ENCODE data around the gene IL10RA.
A peak's percentile ranks its signal among the peaks of the same experiment; 100 is the strongest.
"Not testable (repeated sequence)": the region's sequence is repeated elsewhere in the genome, so short reads cannot be mapped to it uniquely, and the experiment has no call there.

IL10RA gene

GRCh38 chr11:117985953-117986887 lies at the start of gene IL10RA:
Gene IL10RA, plus strand, starts transcription at chr11:117986394. Its CDS starts 74 bp downstream, at chr11:117986468.
- DNase-seq (ENCODE audit: low read depth in 2 of 2, low spot score in 1 of 2) = peak; percentile 64 to 68

GRCh38 chr11:117936973-117937372 lies 49.2 kb upstream of the IL10RA start:
- DNase-seq (ENCODE audit: low read depth in 2 of 2, low spot score in 1 of 2) = no peak

GRCh38 chr11:117940736-117941135 lies 45.5 kb upstream of the IL10RA start:
- DNase-seq (ENCODE audit: low read depth in 2 of 2, low spot score in 1 of 2) = no peak

GRCh38 chr11:117941163-117941707 lies 45.0 kb upstream of the IL10RA start:
- DNase-seq (ENCODE audit: low read depth in 2 of 2, low spot score in 1 of 2) = no peak

GRCh38 chr11:117941976-117942654 lies 44.1 kb upstream of the IL10RA start:
- no peak for DNase-seq (ENCODE audit: low read depth in 2 of 2, low spot score in 1 of 2)

GRCh38 chr11:117944554-117944953 lies 41.6 kb upstream of the IL10RA start:
- no peak for DNase-seq (ENCODE audit: low read depth in 2 of 2, low spot score in 1 of 2)

GRCh38 chr11:117945047-117945810 lies 41.0 kb upstream of the IL10RA start:
- no peak for DNase-seq (ENCODE audit: low read depth in 2 of 2, low spot score in 1 of 2)

GRCh38 chr11:117946156-117946841 lies 39.9 kb upstream of the IL10RA start:
- no peak for DNase-seq (ENCODE audit: low read depth in 2 of 2, low spot score in 1 of 2)

- peak; percentile 65 to 74 for DNase-seq (ENCODE audit: low read depth in 2 of 2, low spot score in 1 of 2)
Measured at GRCh38 chr11:117946842-117947526, 39.2 kb upstream of the IL10RA start.

- DNase-seq (ENCODE audit: low read depth in 2 of 2, low spot score in 1 of 2) = not testable (repeated sequence)
Measured at GRCh38 chr11:117947751-117948150, 38.4 kb upstream of the IL10RA start.

GRCh38 chr11:117948466-117948865 lies 37.7 kb upstream of the IL10RA start:
- DNase-seq (ENCODE audit: low read depth in 2 of 2, low spot score in 1 of 2) = not testable (repeated sequence)

- no peak for DNase-seq (ENCODE audit: low read depth in 2 of 2, low spot score in 1 of 2)
Measured at GRCh38 chr11:117949062-117949461, 37.1 kb upstream of the IL10RA start.

- DNase-seq (ENCODE audit: low read depth in 2 of 2, low spot score in 1 of 2) = peak in 1 of 2 donors; percentile 47
Measured at GRCh38 chr11:117950301-117950700, 35.9 kb upstream of the IL10RA start.

- no peak for DNase-seq (ENCODE audit: low read depth in 2 of 2, low spot score in 1 of 2)
Measured at GRCh38 chr11:117950993-117951961, 34.9 kb upstream of the IL10RA start.

GRCh38 chr11:117953024-117953671 lies 33.0 kb upstream of the IL10RA start:
- no peak for DNase-seq (ENCODE audit: low read depth in 2 of 2, low spot score in 1 of 2)

GRCh38 chr11:117958949-117959348 lies 27.2 kb upstream of the IL10RA start:
- no peak for DNase-seq (ENCODE audit: low read depth in 2 of 2, low spot score in 1 of 2)

GRCh38 chr11:117959438-117960149 lies 26.6 kb upstream of the IL10RA start:
- no peak for DNase-seq (ENCODE audit: low read depth in 2 of 2, low spot score in 1 of 2)

GRCh38 chr11:117960406-117960805 lies 25.8 kb upstream of the IL10RA start:
- no peak for DNase-seq (ENCODE audit: low read depth in 2 of 2, low spot score in 1 of 2)
